Chondrocyte (in vitro differentiated cells): ENCODE measurements around the gene PIR. TPM values are rescaled to one million over a fixed set of nuclear protein-coding genes. Genes with fewer than 3 reads are reported as not detected.

ENCODE experiments used
- DNase-seq: peaks from one replicate; pipeline ENCODE4 v3.0.0; 2021; ENCODE audit warnings: mixed read lengths, low spot score
- H3K27ac Mint-ChIP-seq: one replicate; pipeline ENCODE4 v1.8.0; 2021; ENCODE audit warnings: mild to moderate bottlenecking, moderate library complexity, mixed read lengths; ENCODE audit not compliant: unreplicated experiment
- H3K27me3 Mint-ChIP-seq: 2 replicates; pipeline ENCODE4 v1.8.0; 2021; ENCODE audit warnings: low read depth, mixed read lengths
- H3K36me3 Mint-ChIP-seq: 2 replicates; pipeline ENCODE4 v1.8.0; 2021; ENCODE audit warnings: low read depth, mixed read lengths
- H3K4me1 Mint-ChIP-seq: 2 replicates; pipeline ENCODE4 v1.8.0; 2021; ENCODE audit warnings: low read depth, mild to moderate bottlenecking, mixed read lengths
- H3K4me3 Mint-ChIP-seq: one replicate; pipeline ENCODE4 v1.8.0; 2021; ENCODE audit warnings: mild to moderate bottlenecking, moderate library complexity, mixed read lengths; ENCODE audit not compliant: unreplicated experiment
- H3K9me3 Mint-ChIP-seq: 2 replicates; pipeline ENCODE4 v1.8.0; 2021; ENCODE audit warnings: low read depth, mixed read lengths
- total RNA-seq: library from RNA; stranded (reverse); gene quantifications from 3 replicates; pipeline ENCODE4 v1.2.1, GENCODE V29; 2021
- TF ChIP-seq, protein P1 (sequence below): fragments of 200-600 bp; sonication (generic); IDR thresholded peaks from 2 replicates; pipeline ENCODE4 v1.5.0; 2021; ENCODE audit warnings: antibody characterized with exemption, mild to moderate bottlenecking, moderate library complexity

The PIR gene
- total RNA-seq, 1 donor from 2014 or later, result 13.3 TPM

DNA sequence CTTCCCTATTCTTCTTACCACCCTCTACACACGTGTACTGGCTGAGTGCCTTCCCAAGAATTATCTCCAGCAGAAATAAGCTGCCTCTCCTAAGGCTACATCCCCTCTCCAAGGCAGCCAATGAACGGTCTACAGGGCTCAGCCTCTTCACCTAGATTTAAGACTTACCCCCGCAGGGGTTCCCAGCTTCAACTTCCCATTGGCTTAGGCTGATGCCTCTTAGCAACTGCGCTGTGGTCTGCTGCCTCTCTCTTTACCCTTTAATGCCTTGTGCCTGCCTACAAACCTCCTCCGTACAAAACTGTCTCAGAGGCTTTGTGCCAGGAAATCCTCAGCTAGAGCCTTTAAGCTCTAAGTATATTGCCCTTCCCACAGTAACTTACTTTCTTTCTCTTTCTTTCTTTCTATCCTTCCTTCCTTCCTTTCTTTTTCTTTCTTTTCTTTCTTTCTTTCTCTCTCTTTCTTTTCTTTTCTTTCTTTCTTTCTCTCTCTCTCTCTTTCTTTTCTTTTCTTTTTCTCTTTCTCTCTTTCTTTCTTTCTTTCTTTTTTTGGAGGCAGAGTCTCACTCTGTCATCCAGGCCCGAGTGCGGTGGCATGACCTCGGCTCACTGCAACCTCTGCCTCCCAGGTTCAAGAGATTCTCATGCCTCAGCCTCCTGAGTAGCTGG, 142.7 kb downstream of the PIR start:
- Mint-ChIP-seq H3K27me3 (peaks cover 4% of the 10 kb centered on the region), H3K36me3 (no peaks in the 10 kb centered on the region), H3K4me1 (no peaks in the 10 kb centered on the region), H3K27ac (no peak overlapping the region), H3K9me3 (no peaks in the 10 kb centered on the region), H3K4me3 (no peak overlapping the region)
- no peak for DNase-seq
- TF ChIP-seq, protein P1, sequence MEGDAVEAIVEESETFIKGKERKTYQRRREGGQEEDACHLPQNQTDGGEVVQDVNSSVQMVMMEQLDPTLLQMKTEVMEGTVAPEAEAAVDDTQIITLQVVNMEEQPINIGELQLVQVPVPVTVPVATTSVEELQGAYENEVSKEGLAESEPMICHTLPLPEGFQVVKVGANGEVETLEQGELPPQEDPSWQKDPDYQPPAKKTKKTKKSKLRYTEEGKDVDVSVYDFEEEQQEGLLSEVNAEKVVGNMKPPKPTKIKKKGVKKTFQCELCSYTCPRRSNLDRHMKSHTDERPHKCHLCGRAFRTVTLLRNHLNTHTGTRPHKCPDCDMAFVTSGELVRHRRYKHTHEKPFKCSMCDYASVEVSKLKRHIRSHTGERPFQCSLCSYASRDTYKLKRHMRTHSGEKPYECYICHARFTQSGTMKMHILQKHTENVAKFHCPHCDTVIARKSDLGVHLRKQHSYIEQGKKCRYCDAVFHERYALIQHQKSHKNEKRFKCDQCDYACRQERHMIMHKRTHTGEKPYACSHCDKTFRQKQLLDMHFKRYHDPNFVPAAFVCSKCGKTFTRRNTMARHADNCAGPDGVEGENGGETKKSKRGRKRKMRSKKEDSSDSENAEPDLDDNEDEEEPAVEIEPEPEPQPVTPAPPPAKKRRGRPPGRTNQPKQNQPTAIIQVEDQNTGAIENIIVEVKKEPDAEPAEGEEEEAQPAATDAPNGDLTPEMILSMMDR, result no peak

DNA sequence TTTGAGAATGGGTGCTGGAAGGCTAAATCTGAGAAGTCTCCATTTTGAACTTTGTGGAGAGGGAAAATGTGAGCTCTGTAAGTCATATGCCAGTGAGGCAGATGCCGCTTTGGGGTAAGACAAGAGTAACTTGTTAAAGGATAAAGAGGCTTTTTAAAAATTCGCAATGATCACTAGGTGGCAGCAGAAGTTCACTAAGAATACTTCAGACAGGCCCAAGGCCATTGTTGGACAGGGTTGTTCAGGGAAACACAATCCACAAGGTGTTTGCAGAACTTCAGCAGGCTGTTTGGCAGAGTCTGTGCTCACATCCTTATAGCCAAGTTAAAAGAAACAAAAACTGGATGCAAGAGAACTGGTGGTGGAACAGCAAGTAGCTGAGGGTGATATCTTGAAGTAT, 144.1 kb downstream of the PIR start:
- no peaks in the 10 kb centered on the region for H3K36me3 Mint-ChIP-seq
- no peak overlapping the region for H3K27ac Mint-ChIP-seq
- H3K4me1 Mint-ChIP-seq, result no peaks in the 10 kb centered on the region
- peaks cover 4% of the 10 kb centered on the region for H3K27me3 Mint-ChIP-seq
- TF ChIP-seq, protein P1, result peak; percentile 90
- H3K4me3 Mint-ChIP-seq, result no peak overlapping the region
- DNase-seq, result no peak
- no peaks in the 10 kb centered on the region for H3K9me3 Mint-ChIP-seq

DNA sequence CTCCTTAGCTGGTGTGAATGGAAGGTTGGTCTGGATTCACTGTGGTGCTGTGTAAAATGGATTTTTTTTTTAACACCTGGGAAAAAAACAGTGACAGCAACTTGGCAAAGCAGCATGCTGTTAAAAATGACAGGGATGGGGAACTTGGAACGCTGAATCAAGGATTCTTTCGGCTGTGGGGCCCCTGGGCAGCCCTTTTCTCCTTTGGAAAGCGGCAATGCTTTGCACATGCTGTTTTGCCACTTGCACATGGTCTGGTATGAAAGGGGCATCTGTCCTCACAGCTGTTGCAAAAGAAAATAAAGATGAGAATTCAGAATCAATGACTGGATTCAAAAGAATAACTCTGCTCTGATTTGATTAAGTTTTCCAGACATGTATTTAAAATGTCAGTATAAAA, 147.2 kb downstream of the PIR start:
- TF ChIP-seq, protein P1, result no peak
- DNase-seq, result no peak
- H3K4me1 Mint-ChIP-seq, result no peaks in the 10 kb centered on the region
- no peak overlapping the region for H3K4me3 Mint-ChIP-seq
- no peak overlapping the region for H3K27ac Mint-ChIP-seq
- peaks cover 2% of the 10 kb centered on the region for H3K36me3 Mint-ChIP-seq
- H3K9me3 Mint-ChIP-seq, result no peaks in the 10 kb centered on the region
- H3K27me3 Mint-ChIP-seq, result peaks cover 8% of the 10 kb centered on the region

- no peak overlapping the region for H3K27ac Mint-ChIP-seq
- H3K27me3 Mint-ChIP-seq, result peaks cover 14% of the 10 kb centered on the region
- H3K4me1 Mint-ChIP-seq, result no peaks in the 10 kb centered on the region
- H3K9me3 Mint-ChIP-seq, result no peaks in the 10 kb centered on the region
- H3K36me3 Mint-ChIP-seq, result peaks cover 2% of the 10 kb centered on the region
- H3K4me3 Mint-ChIP-seq, result no peak overlapping the region
- no peak for DNase-seq
- TF ChIP-seq, protein P1, result no peak
These were observed 149.0 kb downstream of the PIR start for GRCh38 chrX:15344106-15344505.

GRCh38 chrX:15343075-15343476, 150.1 kb downstream of the PIR start:
- TF ChIP-seq, protein P1, result no peak
- H3K36me3 Mint-ChIP-seq, result peaks cover 2% of the 10 kb centered on the region
- peaks cover 11% of the 10 kb centered on the region for H3K27me3 Mint-ChIP-seq
- no peaks in the 10 kb centered on the region for H3K4me1 Mint-ChIP-seq
- H3K9me3 Mint-ChIP-seq, result no peaks in the 10 kb centered on the region
- no peak overlapping the region for H3K27ac Mint-ChIP-seq
- DNase-seq, result no peak
- H3K4me3 Mint-ChIP-seq, result no peak overlapping the region
